H1 (cell line): Measurements from ENCODE around the gene GABRR3. TPM values are rescaled to one million over a fixed set of nuclear protein-coding genes. Genes with fewer than 3 reads are reported as not detected.

ENCODE experiments used
- CTCF ChIA-PET: fragments of 300-600 bp; sonication (Branson Sonifier 250); formaldehyde crosslinking; loops from one replicate; lab custom pipeline; 2021; ENCODE audit not compliant: partially characterized antibody; lab: Charles Lee
- POLR2A ChIA-PET: fragments of 300-600 bp; sonication (Branson Sonifier 250); formaldehyde crosslinking; loops from one replicate; lab custom pipeline; 2021; ENCODE audit warnings: inconsistent platforms; ENCODE audit not compliant: partially characterized antibody; lab: Charles Lee
- DNase-seq, 2 experiments: peaks; one replicate each; pipeline versions ENCODE4 v3.0.0 to v3.0.0-alpha.2; 2010 to 2022; ENCODE audit warnings: low spot score in 2 of 2, low read depth in 1 of 2, mixed read lengths in 1 of 2
- FAIRE-seq: peaks from 2 replicates; lab custom pipeline; 2011; peaks lifted over from hg19 to GRCh38; lab: Jason Lieb, UNC
- H2AFZ ChIP-seq: 2 replicates; pipeline ENCODE4 v1.8.1; 2012; ENCODE audit warnings: low read length, inconsistent platforms
- H2AK5ac ChIP-seq: 2 replicates; pipeline ENCODE4 v1.6.1; 2013; ENCODE audit warnings: low read depth, low read length
- H2BK120ac ChIP-seq: replicated peaks from 2 replicates; pipeline ENCODE3; 2013; ENCODE audit warnings: low read depth, low read length, inconsistent platforms
- H2BK12ac ChIP-seq: 2 replicates; pipeline ENCODE4 v1.6.1; 2013; ENCODE audit warnings: low read depth, low read length
- H2BK15ac ChIP-seq: 2 replicates; pipeline ENCODE4 v1.6.1; 2013; ENCODE audit warnings: low read length
- H2BK20ac ChIP-seq: 2 replicates; pipeline ENCODE4 v1.6.1; 2013; ENCODE audit warnings: low read length
- H2BK5ac ChIP-seq: 2 replicates; pipeline ENCODE4 v1.6.1; 2013; ENCODE audit warnings: low read depth, low read length
- H3K14ac ChIP-seq: 2 replicates; pipeline ENCODE4 v1.6.1; 2013; ENCODE audit warnings: inconsistent platforms; ENCODE audit not compliant: insufficient read length
- H3K18ac ChIP-seq: 2 replicates; pipeline ENCODE4 v1.6.1; 2013; ENCODE audit warnings: low read length; ENCODE audit errors: extremely low read depth
- H3K23ac ChIP-seq: 2 replicates; pipeline ENCODE4 v1.6.1; 2013; ENCODE audit warnings: inconsistent platforms; ENCODE audit not compliant: insufficient read length
- H3K23me2 ChIP-seq: 2 replicates; pipeline ENCODE4 v1.6.1; 2013; ENCODE audit warnings: low read depth, low read length
- H3K27ac ChIP-seq: 2 replicates; pipeline ENCODE4 v1.6.1; 2011; ENCODE audit warnings: low read depth, low read length, inconsistent platforms
- H3K27me3 ChIP-seq, 4 experiments: replicated peaks in 1 of 4; 1 replicate in 1 of 4; 2 replicates in 3 of 4; pipeline versions ENCODE4 v1.6.1 to v1.8.1; 2011 to 2013; ENCODE audit warnings: low read length in 3 of 4, mild to moderate bottlenecking in 3 of 4, inconsistent platforms in 2 of 4, mixed read lengths in 2 of 4, moderate library complexity in 1 of 4; ENCODE audit not compliant: control insufficient read depth in 3 of 4, insufficient read depth in 3 of 4; ENCODE audit errors: extremely low read depth in 1 of 4
- H3K36me3 ChIP-seq, 4 experiments: 2 replicates each; pipeline versions ENCODE4 v1.6.1 to v1.8.1; 2011 to 2013; ENCODE audit warnings: mild to moderate bottlenecking in 4 of 4, low read length in 3 of 4, moderate library complexity in 2 of 4, control low read depth in 1 of 4, inconsistent platforms in 1 of 4; ENCODE audit not compliant: insufficient read depth in 4 of 4, control insufficient read depth in 2 of 4
- H3K4ac ChIP-seq: replicated peaks from 2 replicates; pipeline ENCODE3; 2013; ENCODE audit warnings: low read length, low read depth, mixed read lengths, inconsistent platforms; ENCODE audit not compliant: insufficient read length
- H3K4me1 ChIP-seq, 4 experiments: replicated peaks in 1 of 4; 1 replicate in 1 of 4; 2 replicates in 3 of 4; pipeline versions ENCODE4 v1.6.1 to v1.8.1; 2011 to 2013; ENCODE audit warnings: low read length in 3 of 4, inconsistent platforms in 2 of 4, mixed read lengths in 1 of 4; ENCODE audit not compliant: insufficient read depth in 4 of 4, control insufficient read depth in 3 of 4
- H3K4me2 ChIP-seq, 2 experiments: 2 replicates each; pipeline versions ENCODE4 v1.6.1 to v1.8.1; 2011 to 2013; ENCODE audit warnings: low read depth in 2 of 2, low read length in 2 of 2, control low read depth in 1 of 2, inconsistent platforms in 1 of 2, mild to moderate bottlenecking in 1 of 2; ENCODE audit not compliant: insufficient read depth in 1 of 2
- H3K4me3 ChIP-seq, 4 experiments: fragments of 200-600, 300-600 bp in 1 of 4; sonication (generic), shearing (Covaris generic), sonication (Bioruptor Twin) in 1 of 4; 2 replicates each; pipeline versions ENCODE4 v1.5.1 to v1.8.1; 2011 to 2016; ENCODE audit warnings: low read length in 4 of 4, low read depth in 3 of 4, control low read depth in 2 of 4, inconsistent platforms in 2 of 4, mild to moderate bottlenecking in 2 of 4, mixed read lengths in 1 of 4, moderate library complexity in 1 of 4; ENCODE audit not compliant: insufficient read depth in 2 of 4; ENCODE audit errors: extremely low read depth in 1 of 4
- H3K56ac ChIP-seq: replicated peaks from 2 replicates; pipeline ENCODE3; 2013; ENCODE audit warnings: low read depth, mild to moderate bottlenecking, mixed read lengths, low read length, inconsistent platforms; ENCODE audit not compliant: insufficient read length
- H3K79me1 ChIP-seq: 2 replicates; pipeline ENCODE4 v1.6.1; 2013; ENCODE audit warnings: low read depth, low read length, control low read depth
- H3K79me2 ChIP-seq, 2 experiments: 2 replicates each; pipeline versions ENCODE4 v1.6.1 to v1.8.1; 2012 to 2013; ENCODE audit warnings: low read length in 2 of 2, mild to moderate bottlenecking in 2 of 2, inconsistent platforms in 1 of 2; ENCODE audit not compliant: insufficient read depth in 2 of 2, control insufficient read depth in 1 of 2
- H3K9ac ChIP-seq, 4 experiments: replicated peaks in 1 of 4; 1 replicate in 1 of 4; 2 replicates in 3 of 4; pipeline versions ENCODE4 v1.6.1 to v1.8.1; 2011 to 2013; ENCODE audit warnings: low read depth in 3 of 4, low read length in 3 of 4, control low read depth in 2 of 4, mild to moderate bottlenecking in 2 of 4, moderate library complexity in 2 of 4, inconsistent platforms in 1 of 4; ENCODE audit errors: extremely low read depth in 1 of 4
- H3K9me3 ChIP-seq, 2 experiments: 2 replicates each; pipeline versions ENCODE4 v1.6.1 to v1.8.1; 2012 to 2013; ENCODE audit warnings: mild to moderate bottlenecking in 2 of 2, moderate library complexity in 2 of 2, control low read depth in 1 of 2, inconsistent platforms in 1 of 2, low read depth in 1 of 2, low read length in 1 of 2, mixed read lengths in 1 of 2; ENCODE audit not compliant: insufficient read depth in 2 of 2
- H4K20me1 ChIP-seq, 2 experiments: replicated peaks in 1 of 2; 2 replicates each; pipeline versions ENCODE3 to v1.8.1; 2011 to 2013; ENCODE audit warnings: inconsistent platforms in 2 of 2, low read length in 2 of 2, mild to moderate bottlenecking in 1 of 2; ENCODE audit not compliant: insufficient read depth in 2 of 2, control insufficient read depth in 1 of 2
- H4K5ac ChIP-seq: 2 replicates; pipeline ENCODE4 v1.6.1; 2013; ENCODE audit warnings: low read length, low read depth, mixed read lengths, inconsistent platforms; ENCODE audit not compliant: insufficient read length
- H4K8ac ChIP-seq: 2 replicates; pipeline ENCODE4 v1.8.0; 2013; ENCODE audit warnings: mild to moderate bottlenecking, moderate library complexity, low read length, inconsistent platforms; ENCODE audit not compliant: insufficient read depth; ENCODE audit errors: extremely low read depth
- H4K91ac ChIP-seq: replicated peaks from 2 replicates; pipeline ENCODE3; 2013; ENCODE audit warnings: low read length, mixed read lengths, inconsistent platforms; ENCODE audit not compliant: insufficient read length
- EZH2 ChIP-seq: fragments of 200-600 bp; sonication (generic); IDR thresholded peaks from 2 replicates; pipeline ENCODE4 v1.7.1; 2012; ENCODE audit warnings: low read depth, mild to moderate bottlenecking, moderate library complexity, low read length, inconsistent platforms; ENCODE audit not compliant: severe bottlenecking
- HDAC6 ChIP-seq: IDR thresholded peaks from one replicate; pipeline ENCODE4 v1.7.1; 2012; ENCODE audit warnings: low read depth, mild to moderate bottlenecking, inconsistent platforms, low read length, moderate library complexity
- JUND ChIP-seq: IDR thresholded peaks from 2 replicates; pipeline ENCODE4 v1.6.1; 2011; ENCODE audit warnings: mild to moderate bottlenecking, improper control_type of control experiment, low read length
- PHF8 ChIP-seq: fragments of 200-600 bp; sonication (generic); conservative IDR thresholded peaks from 2 replicates; pipeline ENCODE4 v1.7.1; 2012; ENCODE audit warnings: low read depth, mild to moderate bottlenecking, inconsistent platforms, low read length, moderate library complexity
- SIX5 ChIP-seq: IDR thresholded peaks from 2 replicates; pipeline ENCODE4 v1.6.1; 2011; ENCODE audit warnings: mild to moderate bottlenecking, low read depth, low read length
- WGBS, 2 experiments: shearing (Covaris generic) in 1 of 2; methylation state at CpG; one replicate each; pipeline versions ENCODE4 v1.1.6 to v1.1.7; 2013 to 2015; ENCODE audit warnings: low lambda C conversion rate in 2 of 2, mixed read lengths in 2 of 2, inconsistent platforms in 1 of 2, low coverage in 1 of 2, missing lambda C conversion rate in 1 of 2; ENCODE audit not compliant: insufficient replicate concordance in 2 of 2, insufficient coverage in 1 of 2, insufficient read length in 1 of 2; ENCODE audit errors: extremely low coverage in 1 of 2, missing lambda C conversion rate in 1 of 2; 5-methylcytosine and 5-hydroxymethylcytosine counted together
- polyA plus RNA-seq, 7 experiments: library from polyadenylated mRNA; depleted of rRNA in 3 of 7; stranded (reverse) in 5 of 7; unstranded in 2 of 7; fragments of >200 nt in 5 of 7; fragments of 200-250 nt in 2 of 7; gene quantifications; 1 replicate in 5 of 7; 2 replicates in 1 of 7; 4 replicates in 1 of 7; pipeline versions ENCODE4 v1.2.1 to v1.2.3, GENCODE V29; 2011 to 2013; ENCODE audit warnings: missing spikeins in 2 of 7, mixed read lengths in 2 of 7
- total RNA-seq: library from RNA; stranded (reverse); fragmentation: NEBNext Ultra II Directional; extraction: Animal tissue kit (Norgen Biotek cat#: 25700); gene quantifications from 2 replicates; pipeline ENCODE4 v1.2.1, GENCODE V29; 2021
- TF ChIP-seq, protein P1 (sequence below): IDR thresholded peaks from 2 replicates; pipeline ENCODE4 v1.6.1; 2012; ENCODE audit warnings: inconsistent platforms

GABRR3 gene
- total and polyA plus RNA-seq, 2 of the 8 experiments (the other 6 are each of a cell fraction or from before 2014, with no cell fraction given): not detected

DNA sequence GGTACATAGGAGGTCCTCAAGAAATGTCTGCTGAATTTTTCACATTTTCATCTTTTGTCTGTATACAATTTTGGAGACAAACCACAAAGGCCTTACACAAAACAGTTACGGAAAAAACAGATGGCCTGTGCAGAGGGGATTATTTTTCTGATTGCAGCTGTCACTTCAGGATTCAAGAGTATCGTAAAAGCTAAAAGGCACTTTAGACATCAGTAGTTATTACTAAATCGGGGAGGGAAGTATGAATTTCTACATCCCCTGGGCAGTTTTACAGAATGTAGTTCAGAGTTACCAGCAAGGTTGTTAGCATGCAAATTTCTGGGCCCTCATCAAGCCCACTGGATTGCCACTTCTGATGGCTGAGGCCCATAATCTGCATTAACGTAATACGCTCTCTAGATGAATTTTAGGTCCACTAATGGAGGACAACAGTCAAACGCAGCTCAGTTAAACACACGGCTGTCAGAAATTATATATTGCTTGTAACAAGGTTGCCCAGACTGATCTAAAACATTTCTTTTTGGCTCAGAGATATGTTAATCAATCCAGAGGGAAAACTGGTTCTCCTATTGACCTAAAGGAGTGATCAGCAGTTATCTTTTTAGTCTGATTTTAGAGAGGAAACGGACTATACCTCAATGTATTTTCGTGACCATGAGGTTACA lies 64.0 kb downstream of the GABRR3 start:
- Histone ChIP-seq H3K23ac (no peak overlapping the region), H3K9ac (no peak overlapping the region; a peak in 1 of 7 replicates), H2AK5ac (no peak overlapping the region), H3K4me1 (0 out of 7 replicates have a peak, but pooled peaks cover 0 to under 1% (median 0%) of the 10 kb centered on the region in 4 experiments), H3K4me3 (peak overlapping the region; percentile 41 to 64 (median 54); a peak in 7 of 8 replicates), H3K14ac (no peak overlapping the region), H3K23me2 (peaks cover 4% of the 10 kb centered on the region; the same call in 1 of the 2 replicates), H3K27ac (no peak overlapping the region), H4K91ac (no peak overlapping the region), H2BK120ac (no peak overlapping the region), H2BK20ac (no peak overlapping the region), H3K79me1 (peaks cover 2% of the 10 kb centered on the region; the same call in 1 of the 2 replicates), H3K27me3 (no peaks in the 10 kb centered on the region), H3K36me3 (no peaks in the 10 kb centered on the region; a peak in 1 of 8 replicates), H3K79me2 (no peaks in the 10 kb centered on the region), H2AFZ (peak overlapping the region; percentile 66), H3K4me2 (peak overlapping the region; percentile 64 to 72), H3K4ac (no peak overlapping the region), H4K20me1 (no peaks in the 10 kb centered on the region), H3K18ac (peak overlapping the region; percentile 38; the same call in 1 of the 2 replicates), H4K5ac (no peak overlapping the region), H2BK5ac (no peak overlapping the region), H2BK12ac (no peak overlapping the region), H2BK15ac (no peak overlapping the region), H3K9me3 (no peaks in the 10 kb centered on the region)
- CTCF ChIA-PET: interaction anchor here (0.9 to 1.9 kb wide), 8 partner anchors 16 to 179 kb away, joined by 3 to 11 read pairs (median 3); no protein-coding TSS in a partner anchor
- FAIRE-seq (no peak), DNase-seq (no peak)
- POLR2A ChIA-PET: interaction anchor here (1.0 to 1.2 kb wide), 2 partner anchors 22 to 149 kb away, joined by 3 to 4 read pairs; partner anchors contain the start of gene CRYBG3
- 87% methylated on average over 9 of the region's 9 CpGs; no CpG with 5 or more reads in 1 of the 2 experiments for WGBS, 2 experiments
- TF ChIP-seq JUND (no peak), PHF8 (no peak), EZH2 (no peak), HDAC6 (no peak), SIX5 (no peak)
- TF ChIP-seq, protein P1, sequence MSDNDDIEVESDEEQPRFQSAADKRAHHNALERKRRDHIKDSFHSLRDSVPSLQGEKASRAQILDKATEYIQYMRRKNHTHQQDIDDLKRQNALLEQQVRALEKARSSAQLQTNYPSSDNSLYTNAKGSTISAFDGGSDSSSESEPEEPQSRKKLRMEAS: no peak
- TF ChIP-seq, all 59 proteins: peak for 0
- Histone ChIP-seq H4K8ac (no peak overlapping the region), H3K56ac (no peak overlapping the region)
